Left lung (tissue), 10 donors: ENCODE data around the gene IGSF1. TPM values are rescaled to one million over a fixed set of nuclear protein-coding genes. Genes with fewer than 3 reads are reported as not detected.
"Not testable (repeated sequence)": the region's sequence is repeated elsewhere in the genome, so short reads cannot be mapped to it uniquely, and the experiment has no call there.

Experiments used
- ATAC-seq: fragments of 200-7000 bp; cut with Tn5 transposase; one replicate; pipeline ENCODE4 v1.9.1; 2020; ENCODE audit warnings: moderate library complexity
- DNase-seq, 4 donors: peaks; one replicate each; pipeline ENCODE4 v3.0.0-alpha.2; 2013 to 2020
- H3K27ac ChIP-seq, 2 donors: fragments of 200-600 bp; sonication (generic) in 1 of 2; one replicate each; pipeline versions ENCODE4 v1.5.0 to v1.8.0; 2020 to 2021
- H3K27me3 ChIP-seq, 2 donors: fragments of 200-600 bp; sonication (generic) in 1 of 2; one replicate each; pipeline versions ENCODE4 v1.5.0 to v1.8.0; 2020 to 2021
- H3K36me3 ChIP-seq, 2 donors: fragments of 200-600 bp; sonication (generic) in 1 of 2; one replicate each; pipeline versions ENCODE4 v1.5.0 to v1.8.0; 2020 to 2021
- H3K4me1 ChIP-seq, 2 donors: fragments of 200-600 bp; one replicate each; pipeline ENCODE4 v1.8.0; 2021
- H3K4me3 ChIP-seq, 2 donors: fragments of 200-600 bp; sonication (generic) in 1 of 2; one replicate each; pipeline versions ENCODE4 v1.5.0 to v1.8.0; 2020 to 2021; ENCODE audit warnings: mild to moderate bottlenecking in 1 of 2
- H3K9me3 ChIP-seq, 2 donors: fragments of 200-600 bp; sonication (generic) in 1 of 2; one replicate each; pipeline versions ENCODE4 v1.5.0 to v1.8.0; 2020 to 2021
- CTCF ChIP-seq, 2 donors: fragments of 200-600 bp; sonication (generic) in 1 of 2; IDR thresholded peaks; one replicate each; pipeline versions ENCODE4 v1.5.0 to v1.8.0; 2021; ENCODE audit warnings: antibody characterized with exemption in 2 of 2
- intact Hi-C, 2 donors: fragments of 100-400 bp; cut with DNase I; formaldehyde crosslinking; loops; one replicate each; pipeline versions ENCODE4 v1.11.2 to v1.14.2; 2022
- polyA plus RNA-seq, 6 donors: library from polyadenylated mRNA; unstranded; fragments of 120-200 nt; gene quantifications; one replicate each; pipeline ENCODE4 v1.2.1, GENCODE V29; 2013; ENCODE audit not compliant: insufficient read length in 6 of 6
- total RNA-seq, 2 donors: library from RNA; stranded (reverse); fragmentation: NEBNext Ultra II Directional; extraction: Animal tissue kit (Norgen Biotek cat#: 25700); gene quantifications; one replicate each; pipeline ENCODE4 v1.2.1, GENCODE V29; 2021
- donor health status: DM: no; HTN: yes; CAD: no.
- donor health status: DM: no; HTN: no; CAD: no.

Gene IGSF1
- total and polyA plus RNA-seq, 8 donors: 12.4 to 21.7 (median 16.0) TPM; not detected in 2

- no peak for TF ChIP-seq CTCF (IDR thresholded peaks at IDR 0.05)
- H3K4me1 ChIP-seq: no peaks in the 10 kb centered on the region
- H3K9me3 ChIP-seq: no peaks in the 10 kb centered on the region
- no peak for ATAC-seq
- H3K27me3 ChIP-seq: peaks cover 0 to 4% of the 10 kb centered on the region in 2 donors
- intact Hi-C loops: no loop called here
- no peak overlapping the region for H3K4me3 ChIP-seq
- H3K27ac ChIP-seq: no peak overlapping the region
- DNase-seq: no peak
- H3K36me3 ChIP-seq: no peaks in the 10 kb centered on the region
Measured at GRCh38 chrX:131264665-131265064, 24.4 kb downstream of the IGSF1 start.

GRCh38 chrX:131264053-131264452 is 25.1 kb downstream of the IGSF1 start:
- DNase-seq (no peak), ATAC-seq (no peak)
- TF ChIP-seq CTCF (IDR thresholded peaks at IDR 0.05): no peak
- H3K27me3 ChIP-seq: peaks cover 0 to 4% of the 10 kb centered on the region in 2 donors
- H3K27ac ChIP-seq: no peak overlapping the region
- H3K36me3 ChIP-seq: no peaks in the 10 kb centered on the region
- intact Hi-C loops: no loop called here
- no peaks in the 10 kb centered on the region for H3K4me1 ChIP-seq
- H3K9me3 ChIP-seq: no peaks in the 10 kb centered on the region
- H3K4me3 ChIP-seq: no peak overlapping the region

- Histone ChIP-seq H3K27me3 (peaks cover 0 to 4% of the 10 kb centered on the region in 2 donors), H3K4me1 (no peaks in the 10 kb centered on the region), H3K27ac (no peak overlapping the region), H3K4me3 (no peak overlapping the region), H3K9me3 (no peaks in the 10 kb centered on the region), H3K36me3 (no peaks in the 10 kb centered on the region)
- intact Hi-C loops: no loop called here
- no peak for TF ChIP-seq CTCF (IDR thresholded peaks at IDR 0.05)
- ATAC-seq (peak; percentile 62), DNase-seq (no peak)
Measured at GRCh38 chrX:131262738-131263679, 26.1 kb downstream of the IGSF1 start.

- Histone ChIP-seq H3K4me3 (no peak overlapping the region), H3K4me1 (no peaks in the 10 kb centered on the region), H3K36me3 (no peaks in the 10 kb centered on the region), H3K27me3 (peaks cover 0 to 4% of the 10 kb centered on the region in 2 donors), H3K9me3 (no peaks in the 10 kb centered on the region), H3K27ac (no peak overlapping the region)
- ATAC-seq (no peak), DNase-seq (no peak)
- intact Hi-C loops: no loop called here
- no peak for TF ChIP-seq CTCF (IDR thresholded peaks at IDR 0.05)
Measured at GRCh38 chrX:131262200-131262599, 26.9 kb downstream of the IGSF1 start.

GRCh38 chrX:131257367-131257766 is 31.7 kb downstream of the IGSF1 start:
- H3K27ac ChIP-seq: no peak overlapping the region
- no peaks in the 10 kb centered on the region for H3K4me1 ChIP-seq
- H3K9me3 ChIP-seq: no peaks in the 10 kb centered on the region
- intact Hi-C loops: no loop called here
- DNase-seq (no peak), ATAC-seq (no peak)
- no peak overlapping the region for H3K4me3 ChIP-seq
- no peak for TF ChIP-seq CTCF (IDR thresholded peaks at IDR 0.05)
- H3K36me3 ChIP-seq: no peaks in the 10 kb centered on the region
- H3K27me3 ChIP-seq: no peaks in the 10 kb centered on the region

- H3K4me1 ChIP-seq, ATAC-seq, intact Hi-C loops, H3K27ac ChIP-seq, H3K36me3 ChIP-seq, H3K9me3 ChIP-seq, DNase-seq, H3K4me3 ChIP-seq, H3K27me3 ChIP-seq: not testable (repeated sequence)
Measured at GRCh38 chrX:131250984-131251738, 37.9 kb downstream of the IGSF1 start.
